Neural progenitor cell (in vitro differentiated cells): ENCODE results near the gene EDC3.
"Not testable (repeated sequence)": the region's sequence is repeated elsewhere in the genome, so short reads cannot be mapped to it uniquely, and the experiment has no call there.

Experiments used
- EZH2 ChIP-seq: fragments of 200-600 bp; sonication (generic); IDR thresholded peaks from 2 replicates; pipeline ENCODE4 v1.6.1; 2017; ENCODE audit warnings: antibody characterized with exemption, mild to moderate bottlenecking, moderate library complexity
- TF ChIP-seq, protein P1 (sequence below): fragments of 200-600 bp; sonication (generic); IDR thresholded peaks from 2 replicates; pipeline ENCODE4 v1.5.1; 2017; ENCODE audit warnings: antibody characterized with exemption, mild to moderate bottlenecking

DNA sequence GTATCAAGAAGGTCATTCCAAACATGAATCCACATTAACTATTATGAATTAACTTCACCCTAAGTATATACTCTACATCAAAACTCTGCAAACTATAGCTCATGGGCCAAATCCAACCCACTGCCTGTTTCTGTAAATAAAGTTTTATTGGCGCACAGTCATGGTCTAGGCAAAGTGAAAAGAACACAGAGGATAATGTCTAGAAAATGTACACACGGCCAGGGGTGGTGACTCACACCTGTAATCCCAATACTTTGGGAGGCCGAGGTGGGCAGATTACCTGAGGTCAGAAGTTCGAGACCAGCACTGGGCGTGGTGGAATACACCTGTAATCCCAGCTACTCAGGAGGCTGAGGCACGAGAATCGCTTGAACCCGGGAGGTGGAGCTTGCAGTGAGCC is 34.5 kb downstream of the EDC3 start:
- TF ChIP-seq, protein P1, sequence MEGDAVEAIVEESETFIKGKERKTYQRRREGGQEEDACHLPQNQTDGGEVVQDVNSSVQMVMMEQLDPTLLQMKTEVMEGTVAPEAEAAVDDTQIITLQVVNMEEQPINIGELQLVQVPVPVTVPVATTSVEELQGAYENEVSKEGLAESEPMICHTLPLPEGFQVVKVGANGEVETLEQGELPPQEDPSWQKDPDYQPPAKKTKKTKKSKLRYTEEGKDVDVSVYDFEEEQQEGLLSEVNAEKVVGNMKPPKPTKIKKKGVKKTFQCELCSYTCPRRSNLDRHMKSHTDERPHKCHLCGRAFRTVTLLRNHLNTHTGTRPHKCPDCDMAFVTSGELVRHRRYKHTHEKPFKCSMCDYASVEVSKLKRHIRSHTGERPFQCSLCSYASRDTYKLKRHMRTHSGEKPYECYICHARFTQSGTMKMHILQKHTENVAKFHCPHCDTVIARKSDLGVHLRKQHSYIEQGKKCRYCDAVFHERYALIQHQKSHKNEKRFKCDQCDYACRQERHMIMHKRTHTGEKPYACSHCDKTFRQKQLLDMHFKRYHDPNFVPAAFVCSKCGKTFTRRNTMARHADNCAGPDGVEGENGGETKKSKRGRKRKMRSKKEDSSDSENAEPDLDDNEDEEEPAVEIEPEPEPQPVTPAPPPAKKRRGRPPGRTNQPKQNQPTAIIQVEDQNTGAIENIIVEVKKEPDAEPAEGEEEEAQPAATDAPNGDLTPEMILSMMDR = not testable (repeated sequence)
- not testable (repeated sequence) for TF ChIP-seq EZH2
